C4-2B (cell line): ENCODE results near the gene LMF1.

ENCODE experiments used
- ZFX ChIP-seq: fragments of 450-650 bp; IDR thresholded peaks from 2 replicates; pipeline ENCODE4 v1.6.1; 2017
- TF ChIP-seq, protein P1 (sequence below): fragments of 450-650 bp; conservative IDR thresholded peaks from 2 replicates; pipeline ENCODE4 v1.5.1; 2017; ENCODE audit warnings: mild to moderate bottlenecking

DNA sequence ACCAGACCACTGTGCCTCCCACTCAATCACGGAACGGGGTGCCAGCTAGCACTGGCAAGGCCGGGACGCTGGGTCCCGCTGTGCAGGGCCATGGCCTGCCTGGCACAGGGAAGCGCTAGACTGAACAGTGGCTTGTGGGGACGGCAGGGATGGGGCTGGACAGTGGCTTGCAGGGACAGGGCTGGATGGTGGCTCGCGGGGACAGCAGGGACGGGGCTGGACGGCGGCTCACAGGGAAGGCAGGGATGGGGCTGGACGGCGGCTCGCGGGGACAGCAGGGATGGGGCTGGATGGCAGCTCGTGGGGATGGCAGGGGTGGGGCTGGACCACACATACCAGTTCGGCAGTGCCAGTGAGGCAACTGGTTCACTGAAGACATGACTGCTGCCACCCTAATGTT is 32.6 kb downstream of the LMF1 start:
- TF ChIP-seq, protein P1, sequence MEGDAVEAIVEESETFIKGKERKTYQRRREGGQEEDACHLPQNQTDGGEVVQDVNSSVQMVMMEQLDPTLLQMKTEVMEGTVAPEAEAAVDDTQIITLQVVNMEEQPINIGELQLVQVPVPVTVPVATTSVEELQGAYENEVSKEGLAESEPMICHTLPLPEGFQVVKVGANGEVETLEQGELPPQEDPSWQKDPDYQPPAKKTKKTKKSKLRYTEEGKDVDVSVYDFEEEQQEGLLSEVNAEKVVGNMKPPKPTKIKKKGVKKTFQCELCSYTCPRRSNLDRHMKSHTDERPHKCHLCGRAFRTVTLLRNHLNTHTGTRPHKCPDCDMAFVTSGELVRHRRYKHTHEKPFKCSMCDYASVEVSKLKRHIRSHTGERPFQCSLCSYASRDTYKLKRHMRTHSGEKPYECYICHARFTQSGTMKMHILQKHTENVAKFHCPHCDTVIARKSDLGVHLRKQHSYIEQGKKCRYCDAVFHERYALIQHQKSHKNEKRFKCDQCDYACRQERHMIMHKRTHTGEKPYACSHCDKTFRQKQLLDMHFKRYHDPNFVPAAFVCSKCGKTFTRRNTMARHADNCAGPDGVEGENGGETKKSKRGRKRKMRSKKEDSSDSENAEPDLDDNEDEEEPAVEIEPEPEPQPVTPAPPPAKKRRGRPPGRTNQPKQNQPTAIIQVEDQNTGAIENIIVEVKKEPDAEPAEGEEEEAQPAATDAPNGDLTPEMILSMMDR = no peak
- no peak for TF ChIP-seq ZFX
